HepG2 (cell line): Measurements from ENCODE around the gene SP140L. TPM values are rescaled to one million over a fixed set of nuclear protein-coding genes. Genes with fewer than 3 reads are reported as not detected.

ENCODE experiments used
- ATAC-seq: fragments of 200-7000 bp; cut with Tn5 transposase; 3 replicates; pipeline ENCODE4 v1.9.1; 2020; ENCODE audit warnings: mild to moderate bottlenecking, moderate library complexity
- BruUV-seq: library from RNA; stranded (reverse); fragments of 400-500 nt; replicated peaks from 2 replicates; lab custom pipeline; 2021; lab: Mats Ljungman, UMichigan
- CTCF ChIA-PET: fragments of 300-600 bp; formaldehyde crosslinking; extraction: SDS; loops from one replicate; lab custom pipeline; 2021; ENCODE audit warnings: low total read pairs, inconsistent platforms, low intra/inter-chr PET ratio; lab: Yijun Ruan, JAX
- POLR2A ChIA-PET: fragments of 350-600 bp; sonication (Branson Sonifier 250); formaldehyde crosslinking; loops from one replicate; lab custom pipeline; 2020; ENCODE audit warnings: antibody characterized with exemption, inconsistent platforms; lab: Yijun Ruan, JAX
- DNase-seq: peaks from one replicate; pipeline ENCODE4 v3.0.0-alpha.2; 2015; ENCODE audit warnings: low spot score
- FAIRE-seq: peaks from 3 replicates; lab custom pipeline; 2011; peaks lifted over from hg19 to GRCh38; lab: Jason Lieb, UNC
- H2AFZ ChIP-seq: one replicate; pipeline ENCODE4 v1.6.1; 2011; ENCODE audit warnings: low read length, inconsistent platforms
- H3K27ac ChIP-seq: fragments of 300-600 bp; 3 replicates; pipeline ENCODE4 v1.8.0; 2011; ENCODE audit warnings: mixed run types, mild to moderate bottlenecking, mixed read lengths, low read length, inconsistent platforms; ENCODE audit not compliant: insufficient read depth; ENCODE audit errors: extremely low read length
- H3K27me3 ChIP-seq, 2 experiments: fragments of 200-600 bp in 1 of 2; 2 replicates in 1 of 2; 3 replicates in 1 of 2; pipeline versions ENCODE4 v1.6.0 to v1.8.0; 2011; ENCODE audit warnings: low read length in 2 of 2, mild to moderate bottlenecking in 2 of 2, moderate library complexity in 2 of 2, inconsistent platforms in 1 of 2; ENCODE audit not compliant: insufficient read depth in 2 of 2, control insufficient read depth in 1 of 2
- H3K36me3 ChIP-seq, 2 experiments: fragments of 200-600 bp in 1 of 2; replicated peaks in 1 of 2; 2 replicates in 1 of 2; 3 replicates in 1 of 2; pipeline versions ENCODE4 v1.5.1 to v1.8.0; 2011; ENCODE audit warnings: low read length in 2 of 2, inconsistent platforms in 1 of 2; ENCODE audit not compliant: insufficient read depth in 2 of 2, control insufficient read depth in 1 of 2
- H3K4me1 ChIP-seq: 2 replicates; pipeline ENCODE4 v1.5.1; 2012; ENCODE audit warnings: low read length, inconsistent platforms; ENCODE audit not compliant: insufficient read depth
- H3K4me2 ChIP-seq: 2 replicates; pipeline ENCODE4 v1.6.0; 2011; ENCODE audit warnings: low read depth, low read length, inconsistent platforms
- H3K4me3 ChIP-seq, 3 experiments: fragments of 200-600 bp in 1 of 3; sonication (generic), shearing (Covaris generic) in 1 of 3; replicated peaks in 1 of 3; 2 replicates each; pipeline ENCODE4 v1.5.1; 2011 to 2016; ENCODE audit warnings: low read length in 3 of 3, inconsistent platforms in 2 of 3, low read depth in 2 of 3, mild to moderate bottlenecking in 2 of 3, control low read depth in 1 of 3, mixed read lengths in 1 of 3; ENCODE audit not compliant: insufficient read depth in 1 of 3
- H3K79me2 ChIP-seq: one replicate; pipeline ENCODE4 v1.6.1; 2011; ENCODE audit warnings: low read length, inconsistent platforms; ENCODE audit not compliant: insufficient read depth
- H3K9ac ChIP-seq: 2 replicates; pipeline ENCODE4 v1.6.0; 2011; ENCODE audit warnings: mild to moderate bottlenecking, low read depth, low read length, inconsistent platforms; ENCODE audit not compliant: insufficient read depth
- H3K9me3 ChIP-seq: 2 replicates; pipeline ENCODE4 v1.5.1; 2012; ENCODE audit warnings: mild to moderate bottlenecking, low read length
- H4K20me1 ChIP-seq: 2 replicates; pipeline ENCODE4 v1.6.0; 2011; ENCODE audit warnings: inconsistent platforms, mild to moderate bottlenecking, low read length, moderate library complexity; ENCODE audit not compliant: insufficient read depth
- ATF7-NPFF ChIP-seq: sonication (generic); formaldehyde crosslinking; IDR thresholded peaks from 2 replicates; pipeline ENCODE4 v1.8.1; 2023; ENCODE audit warnings: mild to moderate bottlenecking, low read depth, missing genetic modification reagents, moderate library complexity
- BRF2 ChIP-seq: sonication (generic); formaldehyde crosslinking; IDR thresholded peaks from 2 replicates; pipeline ENCODE4 v1.8.1; 2022; ENCODE audit warnings: mild to moderate bottlenecking, missing genetic modification reagents
- NAIF1 ChIP-seq: sonication (generic); formaldehyde crosslinking; IDR thresholded peaks from 2 replicates; pipeline ENCODE4 v1.5.0; 2020; ENCODE audit warnings: mild to moderate bottlenecking, missing genetic modification reagents, borderline replicate concordance
- NKX3-1 ChIP-seq: sonication (generic); formaldehyde crosslinking; IDR thresholded peaks from 2 replicates; pipeline ENCODE4 v1.5.0; 2020; ENCODE audit warnings: missing genetic modification reagents
- TBL1XR1 ChIP-seq: fragments of 150-350 bp; IDR thresholded peaks from 2 replicates; pipeline ENCODE4 v1.6.1; 2014; ENCODE audit warnings: borderline replicate concordance, low read length; ENCODE audit not compliant: partially characterized antibody
- ZBTB21 ChIP-seq: sonication (generic); formaldehyde crosslinking; IDR thresholded peaks from 2 replicates; pipeline ENCODE4 v1.4.0; 2020; ENCODE audit warnings: missing genetic modification reagents
- ZNF20 ChIP-seq: sonication (generic); formaldehyde crosslinking; IDR thresholded peaks from 2 replicates; pipeline ENCODE4 v1.4.0; 2020; ENCODE audit warnings: mild to moderate bottlenecking, moderate library complexity, missing genetic modification reagents
- ZNF224 ChIP-seq: sonication (generic); formaldehyde crosslinking; IDR thresholded peaks from 2 replicates; pipeline ENCODE4 v1.5.0; 2020; ENCODE audit warnings: mild to moderate bottlenecking, missing genetic modification reagents
- ZNF33B ChIP-seq: sonication (generic); formaldehyde crosslinking; IDR thresholded peaks from 2 replicates; pipeline ENCODE4 v1.5.1; 2020; ENCODE audit warnings: mild to moderate bottlenecking, missing genetic modification reagents
- ZNF510 ChIP-seq: sonication (generic); formaldehyde crosslinking; IDR thresholded peaks from 2 replicates; pipeline ENCODE4 v1.4.0; 2020; ENCODE audit warnings: low read depth, mild to moderate bottlenecking, missing genetic modification reagents
- ZNF558 ChIP-seq: sonication (generic); formaldehyde crosslinking; IDR thresholded peaks from 2 replicates; pipeline ENCODE4 v1.9.0; 2022; ENCODE audit warnings: mild to moderate bottlenecking, missing genetic modification reagents, borderline replicate concordance
- ZNF709 ChIP-seq: sonication (generic); formaldehyde crosslinking; IDR thresholded peaks from 2 replicates; pipeline ENCODE4 v1.5.0; 2020; ENCODE audit warnings: mild to moderate bottlenecking, missing genetic modification reagents
- ZSCAN20 ChIP-seq: sonication (generic); formaldehyde crosslinking; IDR thresholded peaks from 2 replicates; pipeline ENCODE4 v1.4.0; 2020; ENCODE audit warnings: missing genetic modification reagents, mild to moderate bottlenecking, borderline replicate concordance
- WGBS: methylation state at CpG from one replicate; pipeline ENCODE4 v1.1.6; 2017; ENCODE audit warnings: low lambda C conversion rate; 5-methylcytosine and 5-hydroxymethylcytosine counted together
- in situ Hi-C: cut with HindIII; loops from 2 replicates; pipeline ENCODE4 v1.10.0; 2017; ENCODE audit warnings: low pct_unique_long_range_greater_than_20kb; ENCODE audit not compliant: extremely low pct_ligation_motif_present
- intact Hi-C: fragments of 100-400 bp; cut with micrococcal nuclease; formaldehyde crosslinking; loops from one replicate; pipeline ENCODE4 v1.10.0; 2022; ENCODE audit not compliant: unreplicated experiment
- polyA plus RNA-seq, 8 experiments: library from polyadenylated mRNA; depleted of rRNA in 3 of 8; stranded (reverse) in 7 of 8; unstranded in 1 of 8; fragments of >200 nt; fragmentation: Illumina TruSeq in 4 of 8; extraction: Trizol in 4 of 8; gene quantifications; 2 replicates each; pipeline versions ENCODE4 v1.2.1 to v1.2.3, GENCODE V29; 2011 to 2016; ENCODE audit warnings: low read depth in 4 of 8, missing spikeins in 1 of 8, mixed read lengths in 1 of 8; ENCODE audit not compliant: insufficient read depth in 1 of 8
- total RNA-seq, 5 experiments: library from RNA; depleted of rRNA; stranded (reverse); fragments of >200 nt; fragmentation: Illumina TruSeq; extraction: Trizol; gene quantifications; 2 replicates each; pipeline ENCODE4 v1.2.3, GENCODE V29; 2016; ENCODE audit warnings: low read depth in 1 of 5

SP140L gene
- total and polyA plus RNA-seq, 2 of the 13 experiments (the other 11 are each of a cell fraction or from before 2014, with no cell fraction given): 10.9 to 17.5 TPM

DNA sequence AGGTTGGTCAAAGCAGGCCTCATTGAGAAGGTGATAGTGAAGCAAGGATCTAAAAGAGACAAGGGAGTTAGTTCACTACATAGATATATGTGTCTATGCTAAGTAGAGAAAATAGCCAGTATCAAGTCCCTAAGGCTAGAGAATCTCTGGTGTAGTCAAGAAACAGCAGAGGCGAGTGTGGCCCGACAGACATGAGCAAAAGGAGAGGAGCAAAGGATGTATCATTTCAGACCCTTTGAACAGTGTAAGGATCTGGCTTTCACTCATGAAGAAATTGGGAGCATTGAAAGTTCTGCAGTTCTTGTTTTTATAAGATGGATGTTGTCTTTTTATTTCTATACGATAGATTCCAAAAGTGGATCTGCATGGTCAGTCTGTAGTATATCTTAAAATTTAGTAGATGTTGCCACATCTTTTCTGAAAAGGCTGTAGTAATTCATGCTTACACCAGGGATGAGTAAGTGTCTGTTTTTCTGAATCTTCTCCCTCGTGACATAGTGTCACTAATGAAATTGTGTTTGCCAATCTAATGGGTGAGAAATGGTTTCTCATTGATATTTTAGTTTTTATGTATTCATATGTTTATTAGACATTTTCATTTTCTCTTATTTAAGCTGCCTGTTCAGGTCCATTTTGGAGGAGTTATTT is 107.8 kb downstream of the SP140L start:
- in situ Hi-C loops: no loop called here
- Histone ChIP-seq H3K4me1 (no peaks in the 10 kb centered on the region), H3K79me2 (no peaks in the 10 kb centered on the region), H3K9me3 (peaks cover 11% of the 10 kb centered on the region), H3K27ac (no peak overlapping the region), H2AFZ (no peak overlapping the region), H3K36me3 (no peaks in the 10 kb centered on the region), H4K20me1 (no peaks in the 10 kb centered on the region), H3K9ac (no peak overlapping the region), H3K4me2 (no peak overlapping the region), H3K4me3 (no peak overlapping the region), H3K27me3 (no peaks in the 10 kb centered on the region)
- DNase-seq (no peak), FAIRE-seq (no peak), ATAC-seq (no peak)
- BruUV-seq: no TSS peak
- 84% methylated on average over 4 of the region's 4 CpGs for WGBS
- CTCF ChIA-PET: no interaction called here
- POLR2A ChIA-PET: no interaction called here
- no peak for TF ChIP-seq BRF2 (CRISPR knock-in tag)
- TF ChIP-seq ZSCAN20: no peak
- no peak for TF ChIP-seq NAIF1 (CRISPR knock-in tag)
- no peak for TF ChIP-seq ZNF558
- TF ChIP-seq ZNF709 (CRISPR knock-in tag): no peak
- no peak for TF ChIP-seq ZNF33B (CRISPR knock-in tag)
- no peak for TF ChIP-seq ATF7-NPFF (CRISPR knock-in tag)
- TF ChIP-seq ZNF20 (CRISPR knock-in tag): no peak
- no peak for TF ChIP-seq ZNF224 (CRISPR knock-in tag)
- TF ChIP-seq ZNF510 (CRISPR knock-in tag): no peak
- no peak for TF ChIP-seq NKX3-1 (CRISPR knock-in tag)
- TF ChIP-seq ZBTB21: no peak
- no peak for TF ChIP-seq TBL1XR1
- intact Hi-C loops: no loop called here
